ENCODE data around the gene ISCA1. TPM values are rescaled to one million over a fixed set of nuclear protein-coding genes. Genes with fewer than 3 reads are reported as not detected.

ISCA1 gene
- total RNA-seq, 1 donor from 2014 or later = 25.3 TPM

DNA sequence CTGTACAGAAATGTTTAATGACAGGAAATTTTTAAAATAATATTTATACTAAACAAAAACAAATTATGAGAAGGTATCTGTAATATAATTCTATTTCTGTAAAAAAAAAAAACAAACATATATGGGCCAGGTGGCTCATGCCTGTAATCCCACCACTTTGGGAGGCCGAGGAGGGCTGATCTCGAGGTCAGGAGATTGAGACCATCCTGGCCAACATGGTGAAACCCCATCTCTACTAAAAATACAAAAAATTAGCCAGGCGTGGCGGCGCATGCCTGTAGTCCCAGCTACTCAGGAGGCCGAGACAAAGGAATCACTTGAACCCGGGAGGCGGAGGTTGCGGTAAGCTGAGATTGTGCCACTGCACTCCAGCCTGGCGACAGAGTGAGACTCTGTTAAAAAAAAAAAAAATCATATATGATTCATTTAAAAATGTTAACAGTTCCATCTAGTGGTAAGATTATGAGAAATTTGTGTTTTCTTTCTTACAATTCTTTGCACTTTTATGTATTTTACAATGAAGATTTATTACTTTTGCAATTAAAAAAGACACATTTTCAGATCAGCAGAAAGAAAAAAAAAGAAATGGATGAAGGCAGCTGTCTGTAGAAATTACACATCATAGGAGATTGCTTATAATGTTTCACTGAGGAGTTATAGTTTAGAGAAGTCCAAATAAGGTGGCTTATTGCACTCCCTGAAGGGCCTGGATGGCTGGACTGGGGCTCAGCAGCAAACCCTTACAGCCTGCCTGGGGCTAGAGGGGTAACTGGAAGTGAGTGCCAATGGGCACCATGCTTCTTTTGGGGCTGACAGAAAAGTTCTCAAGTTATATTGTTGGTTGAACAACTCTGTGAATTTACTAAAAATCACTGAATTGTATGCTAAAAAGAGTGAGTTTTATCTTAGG is 43.2 kb downstream of the ISCA1 start:
- intact Hi-C loops (cut with micrococcal nuclease) = no loop called here

DNA sequence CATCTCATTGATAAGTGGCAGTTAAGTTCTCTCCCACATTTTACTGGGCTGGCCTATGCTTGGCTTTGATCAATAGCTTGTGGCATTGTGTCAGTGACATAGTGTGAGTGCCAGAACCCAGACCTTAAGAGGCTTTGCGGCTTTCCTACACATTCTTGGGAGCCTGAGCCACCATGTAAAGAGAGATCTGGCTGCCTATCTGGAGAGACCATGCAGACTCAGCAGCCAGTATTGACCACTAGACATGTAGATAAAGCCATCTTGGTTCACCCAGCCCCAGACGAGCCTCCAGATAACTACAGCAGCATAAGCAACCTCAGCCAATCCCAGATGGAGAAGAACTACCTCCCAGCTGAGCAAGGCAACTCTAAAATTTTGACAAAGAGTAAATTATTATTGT is 51.5 kb downstream of the ISCA1 start:
- intact Hi-C loops (cut with micrococcal nuclease) = no loop called here

DNA sequence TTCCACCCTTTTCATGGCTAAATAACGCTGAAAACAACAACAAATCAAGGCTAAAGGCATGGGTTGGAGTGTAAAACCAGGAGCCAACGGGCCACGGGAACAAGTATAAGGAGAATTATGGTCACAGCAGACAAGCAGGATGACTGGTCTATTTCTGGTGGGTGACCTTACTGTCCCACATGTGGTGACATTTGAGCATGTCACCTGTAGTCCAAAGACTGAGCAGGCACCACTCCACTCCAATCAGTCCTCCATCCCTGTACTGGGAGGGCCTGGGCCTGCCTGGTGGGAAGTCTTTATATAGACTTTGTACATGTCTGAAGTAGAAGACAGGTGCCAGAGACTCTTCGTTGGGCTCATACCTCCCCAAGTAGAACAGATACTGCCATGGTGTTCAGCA is 59.7 kb downstream of the ISCA1 start:
- intact Hi-C loops (cut with micrococcal nuclease) = no loop called here

DNA sequence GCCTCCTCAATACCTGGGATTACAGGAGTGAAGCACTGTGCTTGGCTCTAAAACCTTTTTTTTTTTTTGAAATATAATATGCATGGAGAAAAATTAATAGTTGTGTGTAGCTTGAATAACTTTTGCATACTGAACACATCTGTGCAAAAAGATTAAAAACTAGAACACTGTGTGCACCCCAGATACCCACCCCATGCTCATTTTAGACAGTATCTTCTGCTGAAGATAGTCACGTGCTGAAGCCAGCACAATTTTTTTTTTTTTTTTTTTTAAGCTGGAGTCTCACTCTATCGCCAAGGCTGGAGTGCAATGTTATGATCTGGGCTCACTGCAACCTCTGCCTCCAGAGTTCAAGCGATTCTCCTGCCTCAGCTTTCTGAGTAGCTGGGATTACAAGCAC is 62.7 kb downstream of the ISCA1 start:
- intact Hi-C loops (cut with micrococcal nuclease) = no loop called here

- intact Hi-C loops (cut with micrococcal nuclease) = no loop called here
Measured at GRCh38 chr9:86217076-86217755, 65.1 kb downstream of the ISCA1 start.

Other genes with a start within 250 kb of the ISCA1 start
- 3.0 and 4.0 TPM in 2 replicates for gene GOLM1, start 183.0 kb downstream of the ISCA1 start, total RNA-seq
- gene C9orf153, start 22.9 kb downstream of the ISCA1 start, total RNA-seq = 0.25 and 0.54 TPM in 2 replicates
- gene TUT7, start 71.9 kb upstream of the ISCA1 start, total RNA-seq = 45.1 and 49.3 TPM in 2 replicates

Data from T-helper 1 cell treated with Interleukin-12 subunit alpha and Interleukin-12 subunit beta and Interleukin-4 antibody, amounts not matched to agents 30 ng/mL and 1 ng/mL, for 36 hours (primary cell).